HG03457 (cell line): Measurements from ENCODE around the gene ZFP90.

Experiments
- ATAC-seq: cut with Tn5 transposase; IDR thresholded peaks from one replicate; pipeline ENCODE4 v1.9.1; 2021; ENCODE audit warnings: moderate number of reproducible peaks; ENCODE audit not compliant: unreplicated experiment

The ZFP90 gene

GRCh38 chr16:68575082-68575481 is 36.0 kb downstream of the ZFP90 start:
- no peak for ATAC-seq

- ATAC-seq: no peak
These were observed 38.3 kb downstream of the ZFP90 start for GRCh38 chr16:68577352-68577853.

- no peak for ATAC-seq
These were observed 51.3 kb downstream of the ZFP90 start for GRCh38 chr16:68590201-68590994.

GRCh38 chr16:68592466-68593337 is 53.6 kb downstream of the ZFP90 start:
- ATAC-seq: no peak

GRCh38 chr16:68596266-68596665 is 57.2 kb downstream of the ZFP90 start:
- no peak for ATAC-seq

GRCh38 chr16:68599586-68599985 is 60.5 kb downstream of the ZFP90 start:
- no peak for ATAC-seq

GRCh38 chr16:68605746-68606145 is 66.7 kb downstream of the ZFP90 start:
- ATAC-seq: no peak

- ATAC-seq: no peak
These were observed 68.4 kb downstream of the ZFP90 start for GRCh38 chr16:68607443-68607842.

GRCh38 chr16:68608330-68608729 is 69.2 kb downstream of the ZFP90 start:
- no peak for ATAC-seq

- ATAC-seq: no peak
These were observed 73.9 kb downstream of the ZFP90 start for GRCh38 chr16:68612996-68613395.

GRCh38 chr16:68617734-68618133 is 78.6 kb downstream of the ZFP90 start:
- ATAC-seq: no peak
